NB4 (cell line): ENCODE data around the gene OSBPL1A.
A peak's percentile ranks its signal among the peaks of the same experiment; 100 is the strongest.

ENCODE experiments used
- DNase-seq: peaks from one replicate; pipeline ENCODE4 v3.0.0; 2010; ENCODE audit warnings: low read depth
- H3K4me3 ChIP-seq: one replicate; pipeline ENCODE4 v1.5.1; 2011; ENCODE audit warnings: mild to moderate bottlenecking, low read depth, low read length, moderate library complexity
- MYC ChIP-seq: IDR thresholded peaks from 2 replicates; pipeline ENCODE4 v1.6.1; 2011; ENCODE audit warnings: low read depth, low read length
- POLR2A ChIP-seq: IDR thresholded peaks from 2 replicates; pipeline ENCODE4 v1.6.1; 2011; ENCODE audit warnings: mild to moderate bottlenecking; ENCODE audit not compliant: insufficient read length; ENCODE audit errors: extremely low read depth
- TF ChIP-seq, protein P1 (sequence below): IDR thresholded peaks from one replicate; pipeline ENCODE4 v1.5.1; 2012; ENCODE audit warnings: low read depth, low read length
- TF ChIP-seq, protein P2 (sequence below): IDR thresholded peaks from 2 replicates; pipeline ENCODE4 v1.6.1; 2011; ENCODE audit warnings: low read depth, low read length

OSBPL1A gene

DNA sequence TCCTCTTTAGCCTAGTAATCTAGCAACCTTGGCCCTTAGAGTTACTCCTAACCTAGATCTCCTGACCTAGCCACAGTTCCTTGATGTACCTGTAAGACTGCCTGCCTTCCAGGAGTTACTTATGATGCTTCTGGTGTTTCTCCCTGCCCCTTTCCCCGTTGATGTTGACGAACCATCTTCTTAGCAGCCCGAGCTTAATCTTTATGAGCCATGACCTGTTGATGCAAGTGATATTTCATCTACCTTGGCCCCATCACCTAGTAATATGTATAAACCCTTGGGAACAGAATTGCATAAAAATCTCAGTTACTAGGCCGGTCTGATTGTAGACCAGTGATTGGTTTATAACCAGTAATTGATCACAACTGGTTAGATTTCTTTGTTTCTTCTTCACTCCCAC lies 31.6 kb upstream of the OSBPL1A start:
- DNase-seq, result no peak
- no peak overlapping the region for H3K4me3 ChIP-seq

DNA sequence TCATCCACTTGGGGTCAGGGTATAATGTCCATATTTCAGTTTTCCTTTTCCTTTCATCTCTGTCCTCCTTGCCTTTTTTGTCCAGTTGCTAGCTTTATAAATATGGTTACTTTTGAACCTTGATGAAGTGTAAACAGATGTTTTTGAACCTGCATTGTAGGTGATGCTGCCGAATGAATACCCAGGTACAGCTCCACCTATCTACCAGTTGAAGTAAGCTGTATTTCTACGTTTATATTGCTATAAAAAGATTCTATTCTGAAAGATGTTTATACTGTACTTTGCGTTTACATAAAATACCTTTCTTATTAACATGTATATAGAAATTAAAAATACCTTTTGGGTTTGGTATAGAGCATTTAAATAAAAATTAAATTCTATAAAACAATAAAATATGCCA lies 31.1 kb upstream of the OSBPL1A start:
- H3K4me3 ChIP-seq, result peak overlapping the region; percentile 77
- TF ChIP-seq MYC (no peak), POLR2A (no peak)
- TF ChIP-seq, protein P1, sequence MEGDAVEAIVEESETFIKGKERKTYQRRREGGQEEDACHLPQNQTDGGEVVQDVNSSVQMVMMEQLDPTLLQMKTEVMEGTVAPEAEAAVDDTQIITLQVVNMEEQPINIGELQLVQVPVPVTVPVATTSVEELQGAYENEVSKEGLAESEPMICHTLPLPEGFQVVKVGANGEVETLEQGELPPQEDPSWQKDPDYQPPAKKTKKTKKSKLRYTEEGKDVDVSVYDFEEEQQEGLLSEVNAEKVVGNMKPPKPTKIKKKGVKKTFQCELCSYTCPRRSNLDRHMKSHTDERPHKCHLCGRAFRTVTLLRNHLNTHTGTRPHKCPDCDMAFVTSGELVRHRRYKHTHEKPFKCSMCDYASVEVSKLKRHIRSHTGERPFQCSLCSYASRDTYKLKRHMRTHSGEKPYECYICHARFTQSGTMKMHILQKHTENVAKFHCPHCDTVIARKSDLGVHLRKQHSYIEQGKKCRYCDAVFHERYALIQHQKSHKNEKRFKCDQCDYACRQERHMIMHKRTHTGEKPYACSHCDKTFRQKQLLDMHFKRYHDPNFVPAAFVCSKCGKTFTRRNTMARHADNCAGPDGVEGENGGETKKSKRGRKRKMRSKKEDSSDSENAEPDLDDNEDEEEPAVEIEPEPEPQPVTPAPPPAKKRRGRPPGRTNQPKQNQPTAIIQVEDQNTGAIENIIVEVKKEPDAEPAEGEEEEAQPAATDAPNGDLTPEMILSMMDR, result no peak
- TF ChIP-seq, protein P2, sequence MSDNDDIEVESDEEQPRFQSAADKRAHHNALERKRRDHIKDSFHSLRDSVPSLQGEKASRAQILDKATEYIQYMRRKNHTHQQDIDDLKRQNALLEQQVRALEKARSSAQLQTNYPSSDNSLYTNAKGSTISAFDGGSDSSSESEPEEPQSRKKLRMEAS, result no peak
- DNase-seq, result no peak

More for the DNA sequence above, 31.6 kb upstream of the OSBPL1A start:
- TF ChIP-seq, protein P2, result no peak
- no peak for TF ChIP-seq MYC
- TF ChIP-seq POLR2A, result no peak
- TF ChIP-seq, protein P1, result no peak

DNA sequence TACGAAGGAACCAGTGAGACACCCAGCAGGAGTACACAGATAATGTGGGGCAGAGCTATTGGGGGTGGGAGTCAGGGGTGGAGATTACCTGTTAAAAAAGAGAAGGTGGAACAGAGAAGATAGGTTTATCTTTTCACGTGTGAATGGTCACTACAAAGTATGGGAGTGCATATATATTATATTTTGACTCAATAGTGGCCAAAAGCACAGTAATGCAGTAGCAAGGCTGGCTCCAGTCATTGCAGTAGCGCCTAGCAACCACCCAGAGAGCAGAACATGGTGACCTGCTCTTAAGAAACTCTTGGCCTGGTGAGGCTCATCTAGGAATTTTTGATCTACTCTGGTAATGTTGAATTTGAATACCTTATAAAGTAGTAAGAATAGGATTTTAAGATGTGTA lies 29.9 kb upstream of the OSBPL1A start:
- DNase-seq, result peak; percentile 53
- H3K4me3 ChIP-seq, result peak overlapping the region; percentile 77
- TF ChIP-seq POLR2A, result no peak
- no peak for TF ChIP-seq MYC
- TF ChIP-seq, protein P1, result no peak
- TF ChIP-seq, protein P2, result no peak

DNA sequence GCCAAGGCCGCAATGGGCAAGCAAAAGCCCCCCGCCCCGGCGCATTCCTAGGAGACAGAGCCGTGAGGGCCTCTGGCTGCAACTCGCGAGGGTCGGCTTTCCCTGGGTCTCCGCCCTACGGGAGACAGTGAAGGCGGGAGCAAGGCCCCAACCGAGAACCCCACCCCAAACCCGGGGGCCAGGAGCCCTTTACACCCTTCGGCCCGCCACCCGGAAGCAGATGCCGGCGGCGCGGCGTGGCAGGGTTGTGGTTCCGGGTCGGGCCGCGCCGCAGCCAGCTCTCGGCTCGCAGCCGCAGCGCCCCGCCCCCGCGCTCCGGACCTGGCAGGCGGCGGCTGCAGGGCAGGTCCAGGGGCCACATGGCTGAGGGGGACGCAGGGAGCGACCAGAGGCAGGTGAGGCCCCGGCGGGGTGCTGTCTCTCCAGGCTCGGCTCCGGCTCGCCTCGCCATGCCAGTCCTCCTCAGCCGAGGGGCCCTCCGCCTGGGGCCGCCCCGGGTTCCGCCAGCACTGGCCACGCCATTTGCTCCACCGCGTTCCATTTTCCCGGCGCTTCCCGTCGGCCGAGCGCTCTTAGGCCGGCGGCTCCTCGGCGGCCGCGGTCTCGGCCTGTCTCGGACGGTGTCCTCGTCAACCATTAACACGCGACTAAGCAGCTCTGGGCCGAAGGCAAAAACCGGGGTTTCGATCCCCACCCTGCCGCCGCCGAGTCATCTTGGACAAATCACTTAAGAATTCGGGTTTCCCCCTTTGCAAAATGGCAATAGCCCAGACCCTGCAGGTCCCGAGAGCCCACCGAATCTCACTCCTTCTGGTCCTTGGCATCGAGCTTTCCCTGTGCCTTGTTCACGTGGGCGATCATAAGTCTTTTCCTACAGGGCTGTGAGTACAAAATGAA lies 29.0 kb upstream of the OSBPL1A start, which contains the start of gene IMPACT:
IMPACT (plus strand) TSS at position 273 of the 897 bp plus-strand sequence; CDS start at position 360, 87 bp downstream.
- peak; percentile 90 for DNase-seq
- TF ChIP-seq MYC, result peak; percentile 85
- TF ChIP-seq, protein P1, result no peak
- TF ChIP-seq, protein P2, result peak; percentile 67
- peak; percentile 73 for TF ChIP-seq POLR2A
- peak within 1 kb of the TSS; percentile 77 for H3K4me3 ChIP-seq

- DNase-seq, result no peak
- peak overlapping the region; percentile 68 for H3K4me3 ChIP-seq
- no peak for TF ChIP-seq MYC
- TF ChIP-seq, protein P2, result no peak
- TF ChIP-seq, protein P1, result no peak
- no peak for TF ChIP-seq POLR2A
These were observed 28.4 kb upstream of the OSBPL1A start for GRCh38 chr18:24426073-24426397.
